HEK293 (cell line): ENCODE measurements around the gene RIPK1.

Experiments used
- CTCF ChIA-PET: fragments of 350-600 bp; formaldehyde crosslinking; extraction: SDS; loops from one replicate; lab custom pipeline; 2021; ENCODE audit warnings: antibody characterized with exemption; lab: Yijun Ruan, JAX
- POLR2A ChIA-PET: fragments of 300-600 bp; formaldehyde crosslinking; extraction: SDS; loops from one replicate; lab custom pipeline; 2020; ENCODE audit warnings: antibody characterized with exemption, inconsistent platforms; lab: Yijun Ruan, JAX
- H3K27ac ChIP-seq: fragments of 200-500 bp; sonication (Bioruptor generic); 2 replicates; pipeline ENCODE4 v1.5.1; 2014; ENCODE audit warnings: low read depth, low read length, control low read depth, inconsistent platforms; ENCODE audit errors: extremely low read depth
- H3K36me3 ChIP-seq, 2 experiments: fragments of 200-500 bp in 1 of 2; sonication (Bioruptor generic) in 1 of 2; 1 replicate in 1 of 2; 2 replicates in 1 of 2; pipeline ENCODE4 v1.5.1; 2014 to 2017; ENCODE audit warnings: inconsistent platforms in 2 of 2, low read length in 2 of 2; ENCODE audit not compliant: control insufficient read depth in 2 of 2, insufficient read depth in 1 of 2
- H3K4me1 ChIP-seq: fragments of 200-500 bp; sonication (Bioruptor generic); 2 replicates; pipeline ENCODE4 v1.5.1; 2014; ENCODE audit warnings: mild to moderate bottlenecking, low read length, inconsistent platforms; ENCODE audit not compliant: control insufficient read depth, insufficient read depth
- H3K4me3 ChIP-seq: 2 replicates; pipeline ENCODE4 v1.5.1; 2011; ENCODE audit warnings: low read depth, mild to moderate bottlenecking, control low read depth, low read length, moderate library complexity
- H3K9me3 ChIP-seq: fragments of 200-500 bp; sonication (Bioruptor generic); 2 replicates; pipeline ENCODE4 v1.5.1; 2014; ENCODE audit warnings: low read depth, low read length, inconsistent platforms; ENCODE audit not compliant: control insufficient read depth, insufficient read depth
- GLI2 ChIP-seq: fragments of 450-650 bp; formaldehyde crosslinking; IDR thresholded peaks from 2 replicates; pipeline ENCODE4; 2017; ENCODE audit warnings: missing biosample characterization, missing genetic modification characterization, low read depth, borderline replicate concordance
- INSM2 ChIP-seq: fragments of 450-650 bp; formaldehyde crosslinking; IDR thresholded peaks from 2 replicates; pipeline ENCODE4 v1.5.1; 2016; ENCODE audit warnings: missing biosample characterization, missing genetic modification characterization
- PRDM4 ChIP-seq: fragments of 450-650 bp; formaldehyde crosslinking; IDR thresholded peaks from 2 replicates; pipeline ENCODE4 v1.5.1; 2017; ENCODE audit warnings: missing biosample characterization, missing genetic modification characterization
- SP7 ChIP-seq: fragments of 450-650 bp; formaldehyde crosslinking; IDR thresholded peaks from 2 replicates; pipeline ENCODE4 v1.5.1; 2016; ENCODE audit warnings: missing biosample characterization, missing genetic modification characterization
- YY2 ChIP-seq: fragments of 450-650 bp; formaldehyde crosslinking; IDR thresholded peaks from 2 replicates; pipeline ENCODE4 v1.5.1; 2016; ENCODE audit warnings: missing biosample characterization, missing genetic modification characterization
- ZBTB20 ChIP-seq: fragments of 450-650 bp; formaldehyde crosslinking; IDR thresholded peaks from 2 replicates; pipeline ENCODE4 v1.5.1; 2016; ENCODE audit warnings: missing biosample characterization, missing genetic modification characterization
- ZNF121 ChIP-seq: fragments of 450-650 bp; formaldehyde crosslinking; IDR thresholded peaks from 2 replicates; pipeline ENCODE4 v1.5.1; 2016; ENCODE audit warnings: missing biosample characterization, missing genetic modification characterization
- ZNF16 ChIP-seq: fragments of 450-650 bp; formaldehyde crosslinking; IDR thresholded peaks from 2 replicates; pipeline ENCODE4 v1.5.1; 2016; ENCODE audit warnings: low read depth, missing biosample characterization, missing genetic modification characterization
- ZNF2 ChIP-seq: fragments of 450-650 bp; formaldehyde crosslinking; IDR thresholded peaks from 2 replicates; pipeline ENCODE4 v1.5.1; 2016; ENCODE audit warnings: missing biosample characterization, missing genetic modification characterization
- ZNF530 ChIP-seq: fragments of 450-650 bp; formaldehyde crosslinking; IDR thresholded peaks from 2 replicates; pipeline ENCODE4 v1.5.1; 2016; ENCODE audit warnings: low read depth, missing biosample characterization, missing genetic modification characterization
- ZNF626 ChIP-seq: fragments of 450-650 bp; sonication (Bioruptor Pico); formaldehyde crosslinking; IDR thresholded peaks from 2 replicates; pipeline ENCODE4 v1.5.1; 2018; ENCODE audit warnings: missing biosample characterization, missing genetic modification characterization, inconsistent platforms
- ZNF664 ChIP-seq: fragments of 450-650 bp; formaldehyde crosslinking; IDR thresholded peaks from 2 replicates; pipeline ENCODE4 v1.5.1; 2016; ENCODE audit warnings: missing biosample characterization, missing genetic modification characterization
- TF ChIP-seq, protein P1 (sequence below): fragments of 450-650 bp; formaldehyde crosslinking; IDR thresholded peaks from 2 replicates; pipeline ENCODE4 v1.5.1; 2016; ENCODE audit warnings: missing biosample characterization, missing genetic modification characterization, borderline replicate concordance
- TF ChIP-seq, protein P2 (sequence below): sonication (generic); formaldehyde crosslinking; IDR thresholded peaks from 2 replicates; pipeline ENCODE4 v1.8.1; 2022; ENCODE audit warnings: mild to moderate bottlenecking, moderate library complexity, missing genetic modification reagents

Gene RIPK1

DNA sequence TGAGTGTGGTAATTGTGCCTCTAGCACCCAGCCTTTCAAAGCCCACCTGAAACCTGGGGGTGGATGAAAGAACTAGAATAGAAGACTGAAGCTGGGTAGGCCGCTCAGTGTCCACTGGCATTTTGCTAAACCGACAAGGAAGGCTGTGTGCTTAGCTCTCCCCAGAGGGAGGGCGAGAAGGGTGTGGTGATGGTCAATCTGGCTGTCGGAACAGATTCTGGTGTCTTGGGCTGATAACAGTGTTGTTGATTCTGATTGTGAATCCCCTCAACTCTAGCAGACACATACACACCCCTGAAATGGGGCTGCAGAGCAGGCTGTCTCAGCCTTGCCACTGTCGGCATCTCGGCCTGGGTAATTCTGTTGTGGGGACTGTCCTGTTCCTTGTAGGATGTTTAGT lies 46.1 kb downstream of the RIPK1 start:
- CTCF ChIA-PET, result no interaction called here
- POLR2A ChIA-PET, result no interaction called here
- peaks cover 23 to 58% of the 10 kb centered on the region in 2 experiments for H3K36me3 ChIP-seq
- no peaks in the 10 kb centered on the region for H3K9me3 ChIP-seq
- 0 out of 2 replicates have a peak, but pooled peaks cover 3% of the 10 kb centered on the region for H3K4me1 ChIP-seq
- TF ChIP-seq ZNF530 (tag by site-specific recombination), result no peak
- no peak for TF ChIP-seq INSM2 (tag by site-specific recombination)
- no peak for TF ChIP-seq YY2 (tag by site-specific recombination)
- no peak for TF ChIP-seq GLI2 (tag by site-specific recombination)
- TF ChIP-seq ZNF2 (tag by site-specific recombination), result no peak
- TF ChIP-seq PRDM4 (tag by site-specific recombination), result no peak
- TF ChIP-seq ZNF626 (tag by site-specific recombination), result no peak
- TF ChIP-seq, protein P1, sequence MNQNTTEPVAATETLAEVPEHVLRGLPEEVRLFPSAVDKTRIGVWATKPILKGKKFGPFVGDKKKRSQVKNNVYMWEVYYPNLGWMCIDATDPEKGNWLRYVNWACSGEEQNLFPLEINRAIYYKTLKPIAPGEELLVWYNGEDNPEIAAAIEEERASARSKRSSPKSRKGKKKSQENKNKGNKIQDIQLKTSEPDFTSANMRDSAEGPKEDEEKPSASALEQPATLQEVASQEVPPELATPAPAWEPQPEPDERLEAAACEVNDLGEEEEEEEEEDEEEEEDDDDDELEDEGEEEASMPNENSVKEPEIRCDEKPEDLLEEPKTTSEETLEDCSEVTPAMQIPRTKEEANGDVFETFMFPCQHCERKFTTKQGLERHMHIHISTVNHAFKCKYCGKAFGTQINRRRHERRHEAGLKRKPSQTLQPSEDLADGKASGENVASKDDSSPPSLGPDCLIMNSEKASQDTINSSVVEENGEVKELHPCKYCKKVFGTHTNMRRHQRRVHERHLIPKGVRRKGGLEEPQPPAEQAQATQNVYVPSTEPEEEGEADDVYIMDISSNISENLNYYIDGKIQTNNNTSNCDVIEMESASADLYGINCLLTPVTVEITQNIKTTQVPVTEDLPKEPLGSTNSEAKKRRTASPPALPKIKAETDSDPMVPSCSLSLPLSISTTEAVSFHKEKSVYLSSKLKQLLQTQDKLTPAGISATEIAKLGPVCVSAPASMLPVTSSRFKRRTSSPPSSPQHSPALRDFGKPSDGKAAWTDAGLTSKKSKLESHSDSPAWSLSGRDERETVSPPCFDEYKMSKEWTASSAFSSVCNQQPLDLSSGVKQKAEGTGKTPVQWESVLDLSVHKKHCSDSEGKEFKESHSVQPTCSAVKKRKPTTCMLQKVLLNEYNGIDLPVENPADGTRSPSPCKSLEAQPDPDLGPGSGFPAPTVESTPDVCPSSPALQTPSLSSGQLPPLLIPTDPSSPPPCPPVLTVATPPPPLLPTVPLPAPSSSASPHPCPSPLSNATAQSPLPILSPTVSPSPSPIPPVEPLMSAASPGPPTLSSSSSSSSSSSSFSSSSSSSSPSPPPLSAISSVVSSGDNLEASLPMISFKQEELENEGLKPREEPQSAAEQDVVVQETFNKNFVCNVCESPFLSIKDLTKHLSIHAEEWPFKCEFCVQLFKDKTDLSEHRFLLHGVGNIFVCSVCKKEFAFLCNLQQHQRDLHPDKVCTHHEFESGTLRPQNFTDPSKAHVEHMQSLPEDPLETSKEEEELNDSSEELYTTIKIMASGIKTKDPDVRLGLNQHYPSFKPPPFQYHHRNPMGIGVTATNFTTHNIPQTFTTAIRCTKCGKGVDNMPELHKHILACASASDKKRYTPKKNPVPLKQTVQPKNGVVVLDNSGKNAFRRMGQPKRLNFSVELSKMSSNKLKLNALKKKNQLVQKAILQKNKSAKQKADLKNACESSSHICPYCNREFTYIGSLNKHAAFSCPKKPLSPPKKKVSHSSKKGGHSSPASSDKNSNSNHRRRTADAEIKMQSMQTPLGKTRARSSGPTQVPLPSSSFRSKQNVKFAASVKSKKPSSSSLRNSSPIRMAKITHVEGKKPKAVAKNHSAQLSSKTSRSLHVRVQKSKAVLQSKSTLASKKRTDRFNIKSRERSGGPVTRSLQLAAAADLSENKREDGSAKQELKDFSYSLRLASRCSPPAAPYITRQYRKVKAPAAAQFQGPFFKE (tag by site-specific recombination), result no peak
- TF ChIP-seq SP7 (tag by site-specific recombination), result no peak
- no peak for TF ChIP-seq ZNF16
- TF ChIP-seq ZNF121 (tag by site-specific recombination), result no peak
- TF ChIP-seq, all 188 proteins: peak for 0
- H3K4me3 ChIP-seq, result no peak overlapping the region
- H3K27ac ChIP-seq, result no peak overlapping the region

GRCh38 chr6:3117912-3118352 lies 49.6 kb downstream of the RIPK1 start:
- ChIA-PET CTCF (interaction anchor here (0.6 to 1.0 kb wide), 2 partner anchors 129 to 315 kb away, joined by 3 read pairs; no protein-coding TSS in a partner anchor), POLR2A (interaction anchor here (0.5 to 1.0 kb wide), 10 partner anchors 9 to 134 kb away, joined by 3 to 6 read pairs (median 4); partner anchors contain the start of genes NQO2 and TUBB2A)
- peak overlapping the region; percentile 87 for H3K27ac ChIP-seq

More at GRCh38 chr6:3117912-3118352, 49.6 kb downstream of the RIPK1 start:
- no peak for TF ChIP-seq ZBTB20 (tag by site-specific recombination)
- peak; percentile 81; the same call in 1 of the 2 replicates for TF ChIP-seq ZNF664 (tag by site-specific recombination)
- TF ChIP-seq, protein P2, sequence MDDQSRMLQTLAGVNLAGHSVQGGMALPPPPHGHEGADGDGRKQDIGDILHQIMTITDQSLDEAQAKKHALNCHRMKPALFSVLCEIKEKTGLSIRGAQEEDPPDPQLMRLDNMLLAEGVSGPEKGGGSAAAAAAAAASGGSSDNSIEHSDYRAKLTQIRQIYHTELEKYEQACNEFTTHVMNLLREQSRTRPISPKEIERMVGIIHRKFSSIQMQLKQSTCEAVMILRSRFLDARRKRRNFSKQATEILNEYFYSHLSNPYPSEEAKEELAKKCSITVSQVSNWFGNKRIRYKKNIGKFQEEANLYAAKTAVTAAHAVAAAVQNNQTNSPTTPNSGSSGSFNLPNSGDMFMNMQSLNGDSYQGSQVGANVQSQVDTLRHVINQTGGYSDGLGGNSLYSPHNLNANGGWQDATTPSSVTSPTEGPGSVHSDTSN (CRISPR knock-in tag), result 0 out of 2 replicates have a peak, but pooled peaks have one; percentile 1
- Histone ChIP-seq H3K4me3 (peak overlapping the region; percentile 94), H3K36me3 (peaks cover 4 to 25% of the 10 kb centered on the region in 2 experiments), H3K4me1 (0 out of 2 replicates have a peak, but pooled peaks cover 3% of the 10 kb centered on the region), H3K9me3 (no peaks in the 10 kb centered on the region)
